H1 (cell line): ENCODE data around the gene ARRDC1. TPM values are rescaled to one million over a fixed set of nuclear protein-coding genes. Genes with fewer than 3 reads are reported as not detected.

Experiments
- CTCF ChIA-PET: fragments of 300-600 bp; sonication (Branson Sonifier 250); formaldehyde crosslinking; loops from one replicate; lab custom pipeline; 2021; ENCODE audit not compliant: partially characterized antibody; lab: Charles Lee
- POLR2A ChIA-PET: fragments of 300-600 bp; sonication (Branson Sonifier 250); formaldehyde crosslinking; loops from one replicate; lab custom pipeline; 2021; ENCODE audit warnings: inconsistent platforms; ENCODE audit not compliant: partially characterized antibody; lab: Charles Lee
- DNase-seq, 2 experiments: peaks; one replicate each; pipeline versions ENCODE4 v3.0.0 to v3.0.0-alpha.2; 2010 to 2022; ENCODE audit warnings: low spot score in 2 of 2, low read depth in 1 of 2, mixed read lengths in 1 of 2
- FAIRE-seq: peaks from 2 replicates; lab custom pipeline; 2011; peaks lifted over from hg19 to GRCh38; lab: Jason Lieb, UNC
- H2AFZ ChIP-seq: 2 replicates; pipeline ENCODE4 v1.8.1; 2012; ENCODE audit warnings: low read length, inconsistent platforms
- H2AK5ac ChIP-seq: 2 replicates; pipeline ENCODE4 v1.6.1; 2013; ENCODE audit warnings: low read depth, low read length
- H2BK120ac ChIP-seq: replicated peaks from 2 replicates; pipeline ENCODE3; 2013; ENCODE audit warnings: low read depth, low read length, inconsistent platforms
- H2BK12ac ChIP-seq: 2 replicates; pipeline ENCODE4 v1.6.1; 2013; ENCODE audit warnings: low read depth, low read length
- H2BK15ac ChIP-seq: 2 replicates; pipeline ENCODE4 v1.6.1; 2013; ENCODE audit warnings: low read length
- H2BK20ac ChIP-seq: 2 replicates; pipeline ENCODE4 v1.6.1; 2013; ENCODE audit warnings: low read length
- H2BK5ac ChIP-seq: 2 replicates; pipeline ENCODE4 v1.6.1; 2013; ENCODE audit warnings: low read depth, low read length
- H3K14ac ChIP-seq: 2 replicates; pipeline ENCODE4 v1.6.1; 2013; ENCODE audit warnings: inconsistent platforms; ENCODE audit not compliant: insufficient read length
- H3K18ac ChIP-seq: 2 replicates; pipeline ENCODE4 v1.6.1; 2013; ENCODE audit warnings: low read length; ENCODE audit errors: extremely low read depth
- H3K23ac ChIP-seq: 2 replicates; pipeline ENCODE4 v1.6.1; 2013; ENCODE audit warnings: inconsistent platforms; ENCODE audit not compliant: insufficient read length
- H3K23me2 ChIP-seq: 2 replicates; pipeline ENCODE4 v1.6.1; 2013; ENCODE audit warnings: low read depth, low read length
- H3K27ac ChIP-seq: 2 replicates; pipeline ENCODE4 v1.6.1; 2011; ENCODE audit warnings: low read depth, low read length, inconsistent platforms
- H3K27me3 ChIP-seq, 4 experiments: replicated peaks in 1 of 4; 1 replicate in 1 of 4; 2 replicates in 3 of 4; pipeline versions ENCODE4 v1.6.1 to v1.8.1; 2011 to 2013; ENCODE audit warnings: low read length in 3 of 4, mild to moderate bottlenecking in 3 of 4, inconsistent platforms in 2 of 4, mixed read lengths in 2 of 4, moderate library complexity in 1 of 4; ENCODE audit not compliant: control insufficient read depth in 3 of 4, insufficient read depth in 3 of 4; ENCODE audit errors: extremely low read depth in 1 of 4
- H3K36me3 ChIP-seq, 4 experiments: 2 replicates each; pipeline versions ENCODE4 v1.6.1 to v1.8.1; 2011 to 2013; ENCODE audit warnings: mild to moderate bottlenecking in 4 of 4, low read length in 3 of 4, moderate library complexity in 2 of 4, control low read depth in 1 of 4, inconsistent platforms in 1 of 4; ENCODE audit not compliant: insufficient read depth in 4 of 4, control insufficient read depth in 2 of 4
- H3K4ac ChIP-seq: replicated peaks from 2 replicates; pipeline ENCODE3; 2013; ENCODE audit warnings: low read length, low read depth, mixed read lengths, inconsistent platforms; ENCODE audit not compliant: insufficient read length
- H3K4me1 ChIP-seq, 4 experiments: replicated peaks in 1 of 4; 1 replicate in 1 of 4; 2 replicates in 3 of 4; pipeline versions ENCODE4 v1.6.1 to v1.8.1; 2011 to 2013; ENCODE audit warnings: low read length in 3 of 4, inconsistent platforms in 2 of 4, mixed read lengths in 1 of 4; ENCODE audit not compliant: insufficient read depth in 4 of 4, control insufficient read depth in 3 of 4
- H3K4me2 ChIP-seq, 2 experiments: 2 replicates each; pipeline versions ENCODE4 v1.6.1 to v1.8.1; 2011 to 2013; ENCODE audit warnings: low read depth in 2 of 2, low read length in 2 of 2, control low read depth in 1 of 2, inconsistent platforms in 1 of 2, mild to moderate bottlenecking in 1 of 2; ENCODE audit not compliant: insufficient read depth in 1 of 2
- H3K4me3 ChIP-seq, 4 experiments: fragments of 200-600, 300-600 bp in 1 of 4; sonication (generic), shearing (Covaris generic), sonication (Bioruptor Twin) in 1 of 4; 2 replicates each; pipeline versions ENCODE4 v1.5.1 to v1.8.1; 2011 to 2016; ENCODE audit warnings: low read length in 4 of 4, low read depth in 3 of 4, control low read depth in 2 of 4, inconsistent platforms in 2 of 4, mild to moderate bottlenecking in 2 of 4, mixed read lengths in 1 of 4, moderate library complexity in 1 of 4; ENCODE audit not compliant: insufficient read depth in 2 of 4; ENCODE audit errors: extremely low read depth in 1 of 4
- H3K56ac ChIP-seq: replicated peaks from 2 replicates; pipeline ENCODE3; 2013; ENCODE audit warnings: low read depth, mild to moderate bottlenecking, mixed read lengths, low read length, inconsistent platforms; ENCODE audit not compliant: insufficient read length
- H3K79me1 ChIP-seq: 2 replicates; pipeline ENCODE4 v1.6.1; 2013; ENCODE audit warnings: low read depth, low read length, control low read depth
- H3K79me2 ChIP-seq, 2 experiments: 2 replicates each; pipeline versions ENCODE4 v1.6.1 to v1.8.1; 2012 to 2013; ENCODE audit warnings: low read length in 2 of 2, mild to moderate bottlenecking in 2 of 2, inconsistent platforms in 1 of 2; ENCODE audit not compliant: insufficient read depth in 2 of 2, control insufficient read depth in 1 of 2
- H3K9ac ChIP-seq, 4 experiments: replicated peaks in 1 of 4; 1 replicate in 1 of 4; 2 replicates in 3 of 4; pipeline versions ENCODE4 v1.6.1 to v1.8.1; 2011 to 2013; ENCODE audit warnings: low read depth in 3 of 4, low read length in 3 of 4, control low read depth in 2 of 4, mild to moderate bottlenecking in 2 of 4, moderate library complexity in 2 of 4, inconsistent platforms in 1 of 4; ENCODE audit errors: extremely low read depth in 1 of 4
- H3K9me3 ChIP-seq, 2 experiments: 2 replicates each; pipeline versions ENCODE4 v1.6.1 to v1.8.1; 2012 to 2013; ENCODE audit warnings: mild to moderate bottlenecking in 2 of 2, moderate library complexity in 2 of 2, control low read depth in 1 of 2, inconsistent platforms in 1 of 2, low read depth in 1 of 2, low read length in 1 of 2, mixed read lengths in 1 of 2; ENCODE audit not compliant: insufficient read depth in 2 of 2
- H4K20me1 ChIP-seq, 2 experiments: replicated peaks in 1 of 2; 2 replicates each; pipeline versions ENCODE3 to v1.8.1; 2011 to 2013; ENCODE audit warnings: inconsistent platforms in 2 of 2, low read length in 2 of 2, mild to moderate bottlenecking in 1 of 2; ENCODE audit not compliant: insufficient read depth in 2 of 2, control insufficient read depth in 1 of 2
- H4K5ac ChIP-seq: 2 replicates; pipeline ENCODE4 v1.6.1; 2013; ENCODE audit warnings: low read length, low read depth, mixed read lengths, inconsistent platforms; ENCODE audit not compliant: insufficient read length
- H4K8ac ChIP-seq: 2 replicates; pipeline ENCODE4 v1.8.0; 2013; ENCODE audit warnings: mild to moderate bottlenecking, moderate library complexity, low read length, inconsistent platforms; ENCODE audit not compliant: insufficient read depth; ENCODE audit errors: extremely low read depth
- H4K91ac ChIP-seq: replicated peaks from 2 replicates; pipeline ENCODE3; 2013; ENCODE audit warnings: low read length, mixed read lengths, inconsistent platforms; ENCODE audit not compliant: insufficient read length
- CEBPB ChIP-seq: IDR thresholded peaks from 2 replicates; pipeline ENCODE4 v1.6.1; 2012; ENCODE audit warnings: low read depth, low read length
- EZH2 ChIP-seq: fragments of 200-600 bp; sonication (generic); IDR thresholded peaks from 2 replicates; pipeline ENCODE4 v1.7.1; 2012; ENCODE audit warnings: low read depth, mild to moderate bottlenecking, moderate library complexity, low read length, inconsistent platforms; ENCODE audit not compliant: severe bottlenecking
- SP2 ChIP-seq: IDR thresholded peaks from 2 replicates; pipeline ENCODE4 v1.6.1; 2012; ENCODE audit warnings: mild to moderate bottlenecking, low read length, inconsistent platforms
- WGBS, 2 experiments: shearing (Covaris generic) in 1 of 2; methylation state at CpG; one replicate each; pipeline versions ENCODE4 v1.1.6 to v1.1.7; 2013 to 2015; ENCODE audit warnings: low lambda C conversion rate in 2 of 2, mixed read lengths in 2 of 2, inconsistent platforms in 1 of 2, low coverage in 1 of 2, missing lambda C conversion rate in 1 of 2; ENCODE audit not compliant: insufficient replicate concordance in 2 of 2, insufficient coverage in 1 of 2, insufficient read length in 1 of 2; ENCODE audit errors: extremely low coverage in 1 of 2, missing lambda C conversion rate in 1 of 2; 5-methylcytosine and 5-hydroxymethylcytosine counted together
- polyA plus RNA-seq, 7 experiments: library from polyadenylated mRNA; depleted of rRNA in 3 of 7; stranded (reverse) in 5 of 7; unstranded in 2 of 7; fragments of >200 nt in 5 of 7; fragments of 200-250 nt in 2 of 7; gene quantifications; 1 replicate in 5 of 7; 2 replicates in 1 of 7; 4 replicates in 1 of 7; pipeline versions ENCODE4 v1.2.1 to v1.2.3, GENCODE V29; 2011 to 2013; ENCODE audit warnings: missing spikeins in 2 of 7, mixed read lengths in 2 of 7
- total RNA-seq: library from RNA; stranded (reverse); fragmentation: NEBNext Ultra II Directional; extraction: Animal tissue kit (Norgen Biotek cat#: 25700); gene quantifications from 2 replicates; pipeline ENCODE4 v1.2.1, GENCODE V29; 2021

Gene ARRDC1
- total and polyA plus RNA-seq, 2 of the 8 experiments (the other 6 are each of a cell fraction or from before 2014, with no cell fraction given), result 22.0 to 58.4 TPM

DNA sequence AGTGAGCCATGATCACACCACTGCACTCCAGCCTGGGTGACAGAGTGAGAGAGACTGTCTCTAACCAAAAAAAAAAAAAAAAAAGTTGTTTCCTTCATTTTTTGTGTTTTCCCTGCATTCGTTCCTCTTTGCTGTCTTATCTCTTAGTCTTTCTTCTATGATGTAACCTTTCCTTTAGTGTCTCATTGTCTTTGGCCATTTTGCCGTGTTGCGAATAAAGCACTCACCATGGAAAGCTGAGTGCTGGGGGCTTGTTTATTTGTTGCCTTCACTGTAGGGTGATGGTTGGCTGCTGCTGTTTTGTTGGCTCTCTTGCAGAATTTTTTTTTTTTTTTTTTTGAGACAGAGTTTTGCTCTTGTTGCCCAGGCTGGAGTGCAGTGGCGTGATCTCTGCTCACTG lies 21.0 kb downstream of the ARRDC1 start:
- FAIRE-seq (no peak), DNase-seq (no peak)
- POLR2A ChIA-PET, result interaction anchor here (0.6 to 3.0 kb wide), 8 partner anchors 7 to 46 kb away, joined by 3 to 12 read pairs (median 4); partner anchors contain the start of gene EHMT1
- Histone ChIP-seq H2BK15ac (no peak overlapping the region), H3K27ac (no peak overlapping the region), H2BK120ac (no peak overlapping the region), H3K9me3 (no peaks in the 10 kb centered on the region), H3K4me2 (no peak overlapping the region), H2BK20ac (no peak overlapping the region), H3K14ac (no peak overlapping the region), H3K27me3 (no peaks in the 10 kb centered on the region), H3K9ac (no peak overlapping the region), H2AFZ (no peak overlapping the region), H3K4me1 (peaks cover 0 to 11% (median under 1%) of the 10 kb centered on the region in 4 experiments; a peak in 5 of 7 replicates), H3K56ac (no peak overlapping the region), H2AK5ac (no peak overlapping the region), H2BK12ac (no peak overlapping the region), H3K23ac (no peak overlapping the region), H3K4me3 (no peak overlapping the region), H3K4ac (no peak overlapping the region), H3K18ac (no peak overlapping the region; the same call in 1 of the 2 replicates), H3K36me3 (no peaks in the 10 kb centered on the region), H3K23me2 (no peaks in the 10 kb centered on the region), H3K79me2 (peaks cover 64 to 99% of the 10 kb centered on the region in 2 experiments), H2BK5ac (no peak overlapping the region), H4K20me1 (peaks cover 12 to 21% of the 10 kb centered on the region in 2 experiments), H3K79me1 (peaks cover 14% of the 10 kb centered on the region), H4K8ac (no peak overlapping the region), H4K91ac (no peak overlapping the region), H4K5ac (no peak overlapping the region)
- CTCF ChIA-PET, result interaction anchor here (0.6 to 1.4 kb wide), 4 partner anchors 21 to 69 kb away, joined by 3 to 4 read pairs (median 4); no protein-coding TSS in a partner anchor
- WGBS, 2 experiments, result 97% methylated on average over 4 of the region's 4 CpGs; no CpG with 5 or more reads in 1 of the 2 experiments
- TF ChIP-seq CEBPB (no peak), EZH2 (no peak), SP2 (no peak)
